ENCODE results near the gene ANKUB1. TPM values are rescaled to one million over a fixed set of nuclear protein-coding genes. Genes with fewer than 3 reads are reported as not detected.

ANKUB1 gene
- total and polyA plus RNA-seq, 10 of the 15 experiments (the other 5 are each of a cell fraction or from before 2014, with no cell fraction given) = 0.08 TPM; not detected in 9

- TF ChIP-seq RCOR1 (conservative IDR thresholded peaks at IDR 0.05; ENCODE audit: low read depth, low read length) = no peak
- no peak for TF ChIP-seq YBX1 (IDR thresholded peaks at IDR 0.05)
Measured at GRCh38 chr3:149790698-149791097, 1.7 kb downstream of the ANKUB1 start (continued).

- intact Hi-C loops (cut with micrococcal nuclease; ENCODE audit: unreplicated experiment) = no loop called here
- no peak overlapping the region for H2AFZ ChIP-seq (ENCODE audit: control insufficient read depth, low read depth, low read length)
- RAD21 ChIA-PET (ENCODE audit: unreplicated experiment) = interaction anchor here (1.2 kb wide), 1 partner anchor 15 kb away, joined by 3 read pairs; no protein-coding TSS in a partner anchor
Measured at GRCh38 chr3:149790268-149790667, 2.1 kb downstream of the ANKUB1 start.

More at GRCh38 chr3:149790268-149790667, 2.1 kb downstream of the ANKUB1 start:
- ATAC-seq (no peak), FAIRE-seq (no peak), DNase-seq (ENCODE audit: low read depth, low spot score) (no peak)
- Histone ChIP-seq H3K27me3 (replicated peaks in 1 of 2; ENCODE audit: control insufficient read depth in 2 of 2, insufficient read depth in 2 of 2, low read length in 1 of 2) (peaks cover 0 to 4% of the 10 kb centered on the region in 2 experiments; a peak in 1 of 4 replicates), H3K4me3 (no peak overlapping the region), H3K27ac (ENCODE audit: control insufficient read depth, insufficient read depth) (no peak overlapping the region), H3K4me2 (ENCODE audit: control insufficient read depth, insufficient read depth) (no peak overlapping the region), H3K36me3 (ENCODE audit: control insufficient read depth in 2 of 2, insufficient read depth in 2 of 2, low read length in 1 of 2) (no peaks in the 10 kb centered on the region), H4K20me1 (ENCODE audit: control insufficient read depth, insufficient read depth) (no peaks in the 10 kb centered on the region), H3K79me2 (ENCODE audit: control insufficient read depth, insufficient read depth, low read length) (no peaks in the 10 kb centered on the region), H3K9me3 (replicated peaks; ENCODE audit: control insufficient read depth, insufficient read depth, low read length) (no peaks in the 10 kb centered on the region), H3K4me1 (ENCODE audit: control insufficient read depth, insufficient read depth, low read length) (no peaks in the 10 kb centered on the region), H3K9ac (ENCODE audit: control insufficient read depth, insufficient read depth, low read length) (no peak overlapping the region)
- in situ Hi-C loops (cut with MboI) = no loop called here
- no peak for TF ChIP-seq RCOR1 (conservative IDR thresholded peaks at IDR 0.05; ENCODE audit: low read depth, low read length)
- TF ChIP-seq MEF2B (IDR thresholded peaks at IDR 0.05; ENCODE audit: partially characterized antibody, poor library complexity, severe bottlenecking) = no peak
- no peak for TF ChIP-seq POU2F2 (IDR thresholded peaks at IDR 0.05; ENCODE audit: borderline replicate concordance, low read depth, low read length)
- no peak for TF ChIP-seq NFIC (IDR thresholded peaks at IDR 0.05; ENCODE audit: low read depth, low read length)
- no peak for TF ChIP-seq RELA (IDR thresholded peaks at IDR 0.05; ENCODE audit: borderline replicate concordance, partially characterized antibody)
- TF ChIP-seq EP300 (IDR thresholded peaks at IDR 0.05; ENCODE audit: borderline replicate concordance in 1 of 2, control insufficient read depth in 1 of 2, low read depth in 2 of 2, low read length in 2 of 2) = no peak
- TF ChIP-seq MLLT1 (IDR thresholded peaks at IDR 0.05) = no peak
- TF ChIP-seq ZNF274 (IDR thresholded peaks at IDR 0.05; ENCODE audit: insufficient read depth, insufficient read length) = no peak
- no peak for TF ChIP-seq CHD2 (IDR thresholded peaks at IDR 0.05; ENCODE audit: borderline replicate concordance, low read depth, low read length)
- no peak for TF ChIP-seq SUPT20H (IDR thresholded peaks at IDR 0.05; ENCODE audit: borderline replicate concordance, control insufficient read depth, low read depth, low read length)
- 53% methylated on average over 2 of the region's 2 CpGs for WGBS (ENCODE audit: insufficient coverage, insufficient replicate concordance, low lambda C conversion rate, missing lambda C conversion rate)
- ChIA-PET POLR2A (no interaction called here), SMC1A (ENCODE audit: uncharacterized antibody, unreplicated experiment) (no interaction called here), CTCF (no interaction called here)
- no TSS peak for BruUV-seq (replicated peaks)

Measured in GM12878 (cell line).